Nephron progenitor cell (in vitro differentiated cells): ENCODE measurements around the gene NRAP.

ENCODE experiments used
- DNase-seq: peaks from one replicate; pipeline ENCODE4 v3.0.0; 2021
- H3K27ac Mint-ChIP-seq: 2 replicates; pipeline ENCODE4 v1.8.0; 2021; ENCODE audit warnings: mild to moderate bottlenecking, moderate library complexity, mixed read lengths
- H3K27me3 Mint-ChIP-seq: 2 replicates; pipeline ENCODE4 v1.8.0; 2021; ENCODE audit warnings: mild to moderate bottlenecking, low read depth, mixed read lengths; ENCODE audit not compliant: poor library complexity
- H3K36me3 Mint-ChIP-seq: 2 replicates; pipeline ENCODE4 v1.8.0; 2021; ENCODE audit warnings: low read depth, mixed read lengths
- H3K4me1 Mint-ChIP-seq: 2 replicates; pipeline ENCODE4 v1.8.0; 2021; ENCODE audit warnings: mixed read lengths
- H3K4me3 Mint-ChIP-seq: 2 replicates; pipeline ENCODE4 v1.8.0; 2021; ENCODE audit warnings: mild to moderate bottlenecking, moderate library complexity, mixed read lengths
- H3K9me3 Mint-ChIP-seq: 2 replicates; pipeline ENCODE4 v1.8.0; 2021; ENCODE audit warnings: mild to moderate bottlenecking, moderate library complexity, mixed read lengths
- TF ChIP-seq, protein P1 (sequence below): fragments of 200-600 bp; sonication (generic); IDR thresholded peaks from 2 replicates; pipeline ENCODE4 v1.5.0; 2021; ENCODE audit warnings: antibody characterized with exemption

Gene NRAP

DNA sequence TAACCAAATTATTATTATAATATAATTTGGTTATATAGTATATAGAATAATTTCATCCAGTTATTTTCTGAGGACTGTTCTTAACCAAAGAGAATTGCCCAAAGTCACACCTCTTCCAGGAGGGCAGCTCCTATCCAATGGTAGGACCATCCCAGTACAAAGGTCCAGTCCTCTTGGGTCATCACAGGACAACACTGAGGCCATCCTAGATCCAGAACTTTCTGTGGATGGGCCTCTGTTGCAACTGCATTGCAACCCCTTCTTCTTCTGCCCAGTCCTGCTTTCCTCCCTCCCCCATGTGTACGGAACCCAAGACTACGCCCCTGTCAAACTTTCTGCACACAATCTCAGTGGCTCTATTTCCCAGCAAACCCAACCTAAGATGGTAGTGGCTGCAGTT, 116.4 kb downstream of the NRAP start:
- Mint-ChIP-seq H3K27me3 (no peaks in the 10 kb centered on the region), H3K27ac (no peak overlapping the region), H3K36me3 (no peaks in the 10 kb centered on the region), H3K9me3 (peaks cover 5% of the 10 kb centered on the region), H3K4me1 (peaks cover 18% of the 10 kb centered on the region), H3K4me3 (no peak overlapping the region)
- TF ChIP-seq, protein P1, sequence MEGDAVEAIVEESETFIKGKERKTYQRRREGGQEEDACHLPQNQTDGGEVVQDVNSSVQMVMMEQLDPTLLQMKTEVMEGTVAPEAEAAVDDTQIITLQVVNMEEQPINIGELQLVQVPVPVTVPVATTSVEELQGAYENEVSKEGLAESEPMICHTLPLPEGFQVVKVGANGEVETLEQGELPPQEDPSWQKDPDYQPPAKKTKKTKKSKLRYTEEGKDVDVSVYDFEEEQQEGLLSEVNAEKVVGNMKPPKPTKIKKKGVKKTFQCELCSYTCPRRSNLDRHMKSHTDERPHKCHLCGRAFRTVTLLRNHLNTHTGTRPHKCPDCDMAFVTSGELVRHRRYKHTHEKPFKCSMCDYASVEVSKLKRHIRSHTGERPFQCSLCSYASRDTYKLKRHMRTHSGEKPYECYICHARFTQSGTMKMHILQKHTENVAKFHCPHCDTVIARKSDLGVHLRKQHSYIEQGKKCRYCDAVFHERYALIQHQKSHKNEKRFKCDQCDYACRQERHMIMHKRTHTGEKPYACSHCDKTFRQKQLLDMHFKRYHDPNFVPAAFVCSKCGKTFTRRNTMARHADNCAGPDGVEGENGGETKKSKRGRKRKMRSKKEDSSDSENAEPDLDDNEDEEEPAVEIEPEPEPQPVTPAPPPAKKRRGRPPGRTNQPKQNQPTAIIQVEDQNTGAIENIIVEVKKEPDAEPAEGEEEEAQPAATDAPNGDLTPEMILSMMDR: no peak
- no peak for DNase-seq

DNA sequence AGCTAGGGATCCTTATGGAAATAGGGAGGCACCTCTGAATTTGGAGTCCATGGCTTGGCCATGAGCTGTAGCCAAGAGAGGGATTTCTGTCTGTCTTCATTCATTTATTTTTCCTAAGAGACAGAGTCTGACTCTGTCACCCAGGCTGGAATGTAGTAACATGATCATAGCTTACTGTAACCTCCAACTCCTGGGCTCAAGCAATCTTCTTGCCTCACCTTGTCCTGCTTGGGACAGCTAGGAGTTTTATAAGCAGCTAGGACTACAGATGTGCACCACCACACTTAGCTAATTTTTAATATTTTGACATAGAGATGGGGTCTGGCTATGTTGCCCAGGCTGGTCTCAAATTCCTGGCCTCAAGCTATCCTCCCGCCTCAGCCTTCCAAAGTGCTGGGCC, 119.4 kb downstream of the NRAP start:
- Mint-ChIP-seq H3K4me3 (no peak overlapping the region), H3K27ac (no peak overlapping the region), H3K4me1 (peaks cover 22% of the 10 kb centered on the region), H3K27me3 (peaks cover 9% of the 10 kb centered on the region), H3K9me3 (no peaks in the 10 kb centered on the region), H3K36me3 (no peaks in the 10 kb centered on the region)
- TF ChIP-seq, protein P1: no peak
- no peak for DNase-seq

DNA sequence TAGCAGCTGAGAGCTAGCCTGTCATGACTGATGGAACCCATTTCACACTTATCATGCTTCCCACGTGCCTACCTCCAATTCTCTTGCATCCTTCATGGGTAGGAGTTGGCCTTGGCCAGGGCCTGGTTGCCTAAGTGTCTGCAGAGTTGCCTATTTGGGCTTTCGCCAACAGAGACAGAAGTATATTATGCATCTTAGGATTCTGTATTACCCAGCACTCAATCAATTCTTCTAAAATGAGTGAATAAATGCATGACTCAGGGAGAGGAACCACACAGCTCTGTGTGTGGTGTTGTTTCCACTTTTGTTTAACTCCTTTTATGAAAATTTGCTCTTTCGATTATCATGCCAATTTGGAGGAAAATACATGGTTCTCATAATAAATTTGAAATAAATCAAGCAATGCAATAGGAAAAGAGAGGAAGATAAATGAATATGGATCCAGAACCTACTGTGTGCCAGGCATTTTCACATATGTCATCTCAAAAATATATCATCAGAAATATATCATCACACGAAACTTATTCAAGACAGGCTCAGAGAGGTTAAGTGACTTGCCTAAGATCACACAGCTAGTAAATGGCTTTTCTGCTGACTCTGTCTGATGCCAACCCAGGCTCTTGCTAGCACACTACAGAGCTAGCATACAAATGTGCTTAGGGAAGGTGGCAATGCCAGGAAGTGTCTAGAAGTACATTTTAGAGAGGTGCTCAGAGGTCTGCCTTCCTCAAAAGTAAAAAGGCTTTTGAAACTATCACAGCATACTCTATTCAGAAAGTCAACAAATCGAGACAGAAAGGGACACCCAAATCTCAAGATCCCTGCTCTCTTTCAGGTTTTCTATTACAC, 120.5 kb downstream of the NRAP start:
- no peaks in the 10 kb centered on the region for H3K9me3 Mint-ChIP-seq
- peaks cover 9% of the 10 kb centered on the region for H3K27me3 Mint-ChIP-seq
- no peak for DNase-seq
- no peak overlapping the region for H3K27ac Mint-ChIP-seq
- H3K4me3 Mint-ChIP-seq: no peak overlapping the region
- H3K4me1 Mint-ChIP-seq: peaks cover 20% of the 10 kb centered on the region
- no peaks in the 10 kb centered on the region for H3K36me3 Mint-ChIP-seq
- TF ChIP-seq, protein P1: no peak

DNA sequence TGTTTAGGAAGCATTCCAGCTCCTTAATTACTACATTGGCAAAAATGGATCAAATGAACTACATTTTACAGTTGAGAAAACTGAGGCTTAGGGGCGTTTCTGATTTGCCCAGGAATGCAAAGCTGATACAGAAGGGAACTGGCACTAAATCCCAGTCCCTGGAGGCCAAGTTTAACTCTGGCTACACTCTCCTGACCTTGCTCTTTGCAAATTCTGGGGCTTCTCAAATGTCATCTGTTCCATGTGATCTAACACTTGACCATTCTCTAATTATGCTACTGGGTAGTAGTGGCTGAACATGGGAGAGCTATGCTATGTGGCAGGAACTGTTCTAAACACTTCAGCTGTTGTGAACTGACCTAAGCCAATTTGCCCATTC, 122.3 kb downstream of the NRAP start:
- Mint-ChIP-seq H3K9me3 (no peaks in the 10 kb centered on the region), H3K27ac (no peak overlapping the region), H3K4me1 (peaks cover 20% of the 10 kb centered on the region), H3K4me3 (no peak overlapping the region), H3K27me3 (peaks cover 14% of the 10 kb centered on the region), H3K36me3 (no peaks in the 10 kb centered on the region)
- DNase-seq: no peak
- TF ChIP-seq, protein P1: no peak

DNA sequence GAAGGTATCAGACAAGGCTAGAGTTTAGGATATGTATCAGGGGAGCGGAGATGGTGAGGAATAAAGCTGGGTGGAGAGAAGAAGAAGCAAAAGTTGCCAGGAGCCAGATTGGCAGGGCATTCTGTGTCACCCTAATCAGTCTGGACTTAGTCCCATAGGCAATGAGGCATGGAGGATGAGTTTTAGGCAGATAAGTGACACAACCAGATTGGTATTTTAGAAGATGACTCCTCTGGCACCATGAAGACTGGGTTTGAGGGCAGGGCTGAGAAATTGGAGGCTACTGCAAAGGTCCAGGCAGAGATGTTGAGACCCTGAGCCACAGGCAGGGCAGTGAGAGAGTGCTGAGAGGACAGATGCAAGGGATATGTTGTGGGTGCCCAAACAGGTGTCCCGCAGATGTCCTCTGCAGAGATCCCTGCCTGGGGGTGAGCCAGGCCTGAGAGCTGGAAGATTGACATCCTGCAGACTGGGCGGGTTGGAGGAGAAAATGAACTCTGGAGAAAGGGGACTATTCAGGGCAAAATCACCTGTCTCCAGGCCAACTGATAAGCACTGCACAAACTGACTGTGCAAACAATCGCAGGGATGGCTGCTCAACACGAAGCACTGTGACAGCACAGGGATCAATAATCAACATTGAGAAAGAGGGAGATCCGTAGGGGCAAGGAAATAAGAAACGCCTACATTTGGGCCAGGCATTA, 122.8 kb downstream of the NRAP start:
- DNase-seq: no peak
- H3K4me1 Mint-ChIP-seq: peaks cover 20% of the 10 kb centered on the region
- TF ChIP-seq, protein P1: no peak
- peaks cover 16% of the 10 kb centered on the region for H3K27me3 Mint-ChIP-seq
- no peak overlapping the region for H3K4me3 Mint-ChIP-seq
- no peak overlapping the region for H3K27ac Mint-ChIP-seq
- H3K36me3 Mint-ChIP-seq: no peaks in the 10 kb centered on the region
- H3K9me3 Mint-ChIP-seq: no peaks in the 10 kb centered on the region
